ENCODE results near the gene PFN2.

- TF ChIP-seq CTCF (IDR thresholded peaks at IDR 0.05) (no peak), EZH2 (IDR thresholded peaks at IDR 0.05; ENCODE audit: borderline replicate concordance, insufficient read depth, low read depth, low read length, poor library complexity, severe bottlenecking) (no peak)
These were observed 567 bp downstream of the PFN2 start for GRCh38 chr3:149969940-149970715.

Measured in B cell (primary cell).